GM18951 (cell line): Measurements from ENCODE around the gene TMEM63C.

ENCODE experiments used
- POLR2A ChIP-seq: IDR thresholded peaks from 4 replicates; pipeline ENCODE4 v1.6.1; 2011; ENCODE audit warnings: mild to moderate bottlenecking; ENCODE audit not compliant: insufficient read length, insufficient read depth; ENCODE audit errors: extremely low read depth
- in situ Hi-C: fragments of 300-500 bp; cut with MboI; formaldehyde crosslinking; loops from one replicate; pipeline ENCODE4 v1.12.0; 2022; ENCODE audit warnings: low sequenced_read_pairs, mixed read lengths, inconsistent platforms; ENCODE audit not compliant: unreplicated experiment

The TMEM63C gene

DNA sequence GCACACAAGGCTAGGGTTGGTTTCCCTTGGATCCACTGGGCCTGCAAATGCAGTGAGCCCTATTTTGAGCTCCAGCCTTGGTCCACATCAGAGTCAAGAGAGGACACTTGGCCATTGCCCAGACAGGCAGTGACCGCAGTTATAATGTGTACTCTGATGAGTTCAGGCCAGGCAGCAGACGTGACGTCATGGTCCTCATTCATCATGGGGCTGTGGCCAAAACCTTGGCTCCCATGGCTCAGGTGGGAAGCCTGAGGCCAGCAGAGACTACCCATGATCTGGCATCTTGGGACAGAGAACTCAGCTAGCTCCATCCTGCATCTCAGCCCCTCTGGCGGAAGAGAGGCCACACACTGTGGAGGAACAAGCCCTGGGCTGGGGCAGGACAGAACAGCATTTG, 16.4 kb downstream of the TMEM63C start:
- no peak for TF ChIP-seq POLR2A
- in situ Hi-C loops, result no loop called here

DNA sequence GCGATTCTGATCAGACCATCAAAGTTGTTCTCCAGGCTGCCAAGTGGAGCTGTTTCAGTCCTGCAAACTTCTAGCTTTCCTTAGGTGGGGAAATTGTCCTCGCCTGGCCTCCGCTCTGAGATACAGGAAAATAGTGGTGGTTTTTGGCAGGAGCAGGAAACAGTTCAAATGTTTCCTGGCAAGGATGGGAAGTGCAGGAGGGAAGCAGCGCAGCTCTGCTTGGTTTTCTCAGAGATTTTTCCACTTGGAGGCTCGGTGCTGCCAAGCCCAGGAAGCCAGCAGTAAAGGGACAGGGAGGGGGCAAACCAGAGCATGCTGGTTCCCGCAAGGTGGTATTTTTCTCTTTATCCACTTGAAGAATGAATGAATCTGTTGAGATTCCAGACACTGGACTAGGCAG, 17.0 kb downstream of the TMEM63C start:
- in situ Hi-C loops, result no loop called here
- no peak for TF ChIP-seq POLR2A

DNA sequence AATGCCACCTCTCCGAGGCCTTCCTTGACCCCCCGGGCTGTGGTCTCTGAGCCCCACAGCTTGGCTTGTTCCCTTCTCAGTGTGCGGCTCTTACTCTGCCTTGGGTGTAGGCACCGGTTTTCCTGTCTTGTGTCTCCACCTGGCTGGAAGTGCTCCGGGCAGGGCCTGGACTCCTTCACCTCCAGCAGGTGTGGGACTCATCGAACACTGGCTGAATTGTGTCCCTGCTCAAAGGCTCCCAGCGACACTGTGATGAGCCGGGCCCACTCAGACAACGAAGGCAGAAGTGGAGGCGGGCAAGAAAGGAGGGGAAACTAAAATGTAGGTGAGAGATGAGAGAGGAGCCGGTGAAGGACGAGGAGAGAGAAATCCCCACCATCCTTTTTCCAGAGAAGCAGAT, 18.0 kb downstream of the TMEM63C start:
- in situ Hi-C loops, result no loop called here
- no peak for TF ChIP-seq POLR2A

DNA sequence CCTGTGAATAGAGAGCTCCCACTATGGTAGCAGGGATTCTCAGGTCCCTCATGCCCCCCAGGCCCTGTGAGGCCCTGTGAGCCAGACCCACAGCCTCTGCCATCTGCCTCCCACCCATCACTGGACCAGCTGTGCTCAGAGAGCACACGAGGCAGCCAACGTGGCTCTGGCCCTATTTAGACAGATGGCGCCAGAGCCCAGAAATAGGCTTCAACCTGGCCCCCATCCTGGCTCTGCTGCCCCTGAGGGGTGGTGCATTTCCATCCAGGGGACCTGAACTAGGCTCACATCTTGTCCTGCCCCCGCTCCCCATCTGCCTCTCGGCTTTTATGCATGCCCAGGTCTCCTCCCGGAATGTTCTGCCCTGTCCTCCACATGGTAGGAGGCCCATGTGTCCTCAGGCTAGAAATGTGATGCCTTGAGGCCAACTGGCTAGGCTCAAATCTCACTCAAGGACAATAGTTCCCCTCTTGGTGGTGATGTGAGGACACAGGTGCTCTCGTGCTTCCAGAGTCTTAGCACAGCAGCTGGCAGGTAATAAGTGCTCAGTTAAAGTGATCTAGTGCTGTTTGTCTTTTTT, 18.9 kb downstream of the TMEM63C start:
- in situ Hi-C loops, result no loop called here

DNA sequence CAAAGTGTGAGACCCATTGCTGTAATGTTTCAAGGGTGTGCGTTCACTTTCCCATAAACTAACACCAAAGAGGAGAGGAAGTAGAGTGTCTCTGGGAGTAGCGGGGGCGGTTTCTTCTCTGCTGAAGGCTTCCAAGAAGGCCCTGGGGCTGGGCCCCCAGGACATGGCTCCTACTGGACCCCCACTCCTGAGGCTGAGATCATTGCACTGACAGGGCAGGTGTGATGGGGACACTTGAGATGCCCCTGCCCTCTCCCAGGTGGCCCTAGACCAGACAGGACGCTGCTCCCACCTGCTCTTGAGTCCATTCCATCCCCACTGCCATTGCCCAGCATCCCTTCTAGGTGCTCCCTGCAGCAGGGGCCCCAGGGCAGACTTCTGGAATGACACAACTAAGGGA, 20.1 kb downstream of the TMEM63C start:
- no peak for TF ChIP-seq POLR2A
- in situ Hi-C loops, result no loop called here

More for the DNA sequence above, 18.9 kb downstream of the TMEM63C start:
- no peak for TF ChIP-seq POLR2A

DNA sequence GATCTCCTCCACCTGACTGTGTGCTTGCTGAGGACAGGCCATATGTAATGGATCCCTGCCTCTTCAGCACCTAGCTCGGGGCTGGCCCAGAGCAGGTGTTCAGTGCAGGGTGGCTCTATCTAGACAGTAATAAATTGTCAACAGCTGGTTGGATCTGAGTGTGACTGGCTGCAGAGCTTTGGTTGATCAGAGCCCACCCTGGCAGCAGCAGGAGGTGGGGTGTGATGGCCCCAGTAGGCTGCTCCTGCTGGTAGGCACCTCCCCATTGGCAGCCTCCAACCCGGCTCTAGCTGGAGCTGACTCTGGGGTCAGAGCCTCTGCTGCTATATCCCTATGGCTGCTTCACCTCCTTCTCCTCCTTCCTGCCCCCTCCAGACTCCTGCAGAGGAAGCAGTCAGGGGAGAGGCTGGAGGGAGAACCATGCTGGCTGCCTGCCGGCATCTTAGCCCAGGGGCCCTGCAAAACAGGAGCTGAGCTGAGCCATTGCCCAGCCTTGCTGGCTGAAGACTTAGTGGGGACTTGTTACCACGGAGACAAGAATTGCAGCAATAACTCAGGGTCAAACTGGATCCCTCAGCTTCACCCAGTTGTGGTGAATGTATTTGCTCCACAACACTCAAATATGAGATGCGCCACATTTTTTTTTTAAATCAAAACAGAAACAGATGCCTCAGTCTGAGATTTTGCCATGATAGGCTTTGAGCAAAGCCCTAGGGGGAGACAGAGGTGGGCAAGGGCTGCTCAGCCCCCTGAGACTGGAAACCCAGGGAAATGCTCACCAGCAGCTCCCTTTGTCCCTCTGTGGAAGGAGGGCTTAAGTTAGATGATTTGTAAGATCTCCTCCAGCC, 22.2 kb downstream of the TMEM63C start:
- in situ Hi-C loops, result no loop called here
- no peak for TF ChIP-seq POLR2A

DNA sequence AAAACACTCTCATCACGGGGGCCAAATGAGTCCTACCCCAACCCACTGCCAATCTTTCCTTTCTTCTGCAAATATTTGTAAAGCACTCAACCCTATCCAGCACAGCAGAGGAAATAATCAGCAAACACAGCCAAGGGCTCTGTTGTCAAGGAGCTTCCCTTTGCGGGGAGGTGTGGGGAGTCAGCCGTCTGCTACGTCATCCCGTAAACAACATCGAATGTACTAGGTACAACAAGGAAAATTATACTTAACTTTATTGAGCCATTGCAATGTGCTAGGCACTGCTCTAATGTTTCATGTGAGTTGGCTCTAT, 22.8 kb downstream of the TMEM63C start:
- TF ChIP-seq POLR2A, result no peak
- in situ Hi-C loops, result no loop called here

DNA sequence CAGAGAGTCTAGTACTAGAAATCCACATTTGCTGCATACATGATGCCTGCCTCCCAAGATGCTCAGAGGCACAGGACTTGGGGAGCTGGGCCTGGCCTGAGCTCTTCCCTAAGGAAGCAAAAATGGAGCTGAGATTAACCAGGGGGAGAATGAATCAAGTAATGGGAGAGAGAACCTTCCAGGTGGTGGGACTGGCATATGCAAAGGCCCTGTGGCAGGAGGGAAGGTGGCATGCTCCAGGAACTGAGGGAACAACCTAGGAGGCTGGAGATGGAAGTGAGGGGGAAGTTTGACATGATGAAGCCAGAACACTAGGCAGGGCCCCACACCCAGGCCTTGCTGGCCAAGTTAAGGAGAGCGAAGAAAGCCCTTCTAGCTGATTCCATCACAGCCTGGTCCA, 23.3 kb downstream of the TMEM63C start:
- in situ Hi-C loops, result no loop called here

DNA sequence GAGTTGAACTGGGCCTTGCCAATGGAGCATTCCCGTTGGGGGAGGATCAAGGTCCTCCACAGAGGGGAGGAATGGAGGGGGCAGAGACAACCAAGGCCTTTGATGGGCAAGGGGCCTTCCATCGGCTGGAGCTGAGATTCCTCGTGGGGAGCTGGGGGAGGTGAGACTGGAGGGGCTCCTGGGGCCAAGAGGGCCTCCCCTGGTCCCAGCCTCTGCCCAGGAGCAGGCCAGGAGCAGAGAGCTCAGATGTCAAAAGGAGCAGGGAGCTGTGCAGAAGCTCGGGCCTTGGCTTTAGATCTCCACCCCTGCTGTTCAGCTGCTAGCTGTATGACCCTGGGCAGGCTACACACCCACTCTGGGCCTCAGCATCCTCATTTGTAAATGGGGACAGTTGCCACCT, 24.0 kb downstream of the TMEM63C start:
- TF ChIP-seq POLR2A, result no peak
- in situ Hi-C loops, result no loop called here

More for the DNA sequence above, 23.3 kb downstream of the TMEM63C start:
- no peak for TF ChIP-seq POLR2A

DNA sequence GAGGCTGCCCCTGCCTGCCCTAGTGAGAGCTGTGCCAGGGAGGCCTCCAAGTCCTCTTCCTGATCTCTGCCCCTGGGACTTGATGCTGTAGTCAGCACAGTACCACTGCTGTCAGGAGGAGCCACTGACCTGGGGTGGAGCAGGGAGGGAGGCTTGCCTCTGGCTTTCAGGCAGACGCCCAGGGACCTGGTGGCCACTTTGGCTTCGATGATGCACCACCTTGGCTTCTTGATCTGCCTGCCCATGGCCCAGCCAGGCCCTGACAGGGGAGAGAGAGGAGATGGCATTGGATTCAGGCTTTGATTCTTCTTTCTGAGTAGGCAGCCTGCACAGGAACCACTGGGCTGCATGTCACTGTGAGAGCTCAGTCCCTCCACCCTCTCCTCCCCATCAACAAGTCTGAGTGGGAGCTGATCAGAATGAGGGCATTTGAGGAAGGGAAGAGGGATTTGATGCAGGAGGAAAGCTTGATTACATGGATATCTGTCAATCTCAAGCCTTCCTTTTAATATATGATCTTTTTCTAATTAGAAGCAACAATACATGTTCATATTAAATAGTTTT, 24.7 kb downstream of the TMEM63C start:
- in situ Hi-C loops, result no loop called here

DNA sequence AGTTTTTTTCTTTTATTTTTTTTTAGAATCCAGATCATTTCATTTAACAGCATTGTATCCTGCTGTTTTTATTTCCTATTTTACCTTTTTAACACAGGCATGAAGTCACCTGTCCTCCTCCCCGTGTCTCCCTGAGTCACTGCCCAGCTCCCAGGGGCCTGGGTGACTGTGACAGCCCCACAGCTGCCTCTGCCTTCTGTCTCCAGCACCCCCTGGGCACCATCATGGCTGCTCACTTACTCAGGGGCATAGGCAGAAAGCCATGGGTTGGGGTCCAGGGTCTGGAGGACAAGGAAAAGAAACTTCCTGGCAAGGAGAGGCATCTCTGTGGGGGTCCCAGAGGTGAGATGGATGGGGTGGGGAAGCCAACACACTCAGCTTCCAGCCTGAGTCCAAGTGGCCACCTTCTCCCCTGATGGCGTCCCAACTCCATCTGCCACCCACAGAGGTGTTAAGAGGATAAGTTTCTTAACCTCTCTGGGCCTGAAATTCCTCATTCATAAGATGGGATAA, 25.3 kb downstream of the TMEM63C start:
- no peak for TF ChIP-seq POLR2A
- in situ Hi-C loops, result no loop called here

More for the DNA sequence above, 24.7 kb downstream of the TMEM63C start:
- no peak for TF ChIP-seq POLR2A

DNA sequence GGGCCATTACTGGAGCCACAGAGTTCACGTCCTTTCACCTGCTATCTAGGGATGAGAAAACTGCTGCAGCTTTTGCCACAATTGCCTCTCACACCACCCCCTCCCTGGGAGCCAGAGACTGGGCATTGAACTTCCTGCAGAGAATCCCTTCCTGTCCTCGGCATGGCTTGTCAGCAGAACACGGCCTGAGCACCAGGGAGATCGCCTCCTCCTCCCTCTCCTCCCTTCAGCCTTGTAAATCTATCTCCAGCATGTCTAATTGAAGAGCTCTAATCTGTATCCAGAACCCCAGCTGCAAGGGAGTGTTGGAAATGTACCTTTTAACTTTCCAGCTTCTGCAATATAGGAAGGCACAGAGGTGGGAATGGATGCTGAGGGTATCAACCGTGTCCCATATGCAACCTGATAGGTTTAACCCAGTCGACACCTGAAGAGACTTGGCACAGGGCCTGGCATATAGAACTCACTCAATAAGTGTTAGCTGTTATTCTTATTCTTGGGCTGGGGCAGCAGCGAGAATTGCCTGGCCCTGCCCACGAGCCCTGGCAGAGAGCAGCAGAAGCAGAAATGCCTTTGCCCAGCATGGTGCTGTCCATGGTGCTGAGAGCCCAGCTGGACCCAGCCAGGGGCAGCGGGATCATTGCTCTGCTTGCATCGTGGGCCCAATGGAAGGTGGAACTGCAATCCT, 26.8 kb downstream of the TMEM63C start:
- in situ Hi-C loops, result no loop called here
- TF ChIP-seq POLR2A, result no peak

DNA sequence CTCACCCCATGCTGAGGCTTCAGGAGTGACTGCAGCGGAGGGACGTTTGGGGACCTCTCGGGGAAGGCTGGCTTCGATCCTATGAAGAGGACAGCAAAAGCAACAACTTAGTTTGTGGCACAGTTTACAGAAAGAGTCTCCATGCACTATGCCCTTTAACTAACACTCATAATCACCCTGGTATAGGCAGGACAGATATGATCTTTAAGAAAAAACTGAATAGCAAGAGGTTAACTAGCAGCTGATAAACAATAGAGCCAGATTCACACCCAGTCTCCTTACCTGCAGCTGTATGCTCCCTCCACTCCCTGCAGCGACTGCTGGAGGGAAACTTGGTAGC, 27.4 kb downstream of the TMEM63C start:
- in situ Hi-C loops, result no loop called here
- TF ChIP-seq POLR2A, result no peak

DNA sequence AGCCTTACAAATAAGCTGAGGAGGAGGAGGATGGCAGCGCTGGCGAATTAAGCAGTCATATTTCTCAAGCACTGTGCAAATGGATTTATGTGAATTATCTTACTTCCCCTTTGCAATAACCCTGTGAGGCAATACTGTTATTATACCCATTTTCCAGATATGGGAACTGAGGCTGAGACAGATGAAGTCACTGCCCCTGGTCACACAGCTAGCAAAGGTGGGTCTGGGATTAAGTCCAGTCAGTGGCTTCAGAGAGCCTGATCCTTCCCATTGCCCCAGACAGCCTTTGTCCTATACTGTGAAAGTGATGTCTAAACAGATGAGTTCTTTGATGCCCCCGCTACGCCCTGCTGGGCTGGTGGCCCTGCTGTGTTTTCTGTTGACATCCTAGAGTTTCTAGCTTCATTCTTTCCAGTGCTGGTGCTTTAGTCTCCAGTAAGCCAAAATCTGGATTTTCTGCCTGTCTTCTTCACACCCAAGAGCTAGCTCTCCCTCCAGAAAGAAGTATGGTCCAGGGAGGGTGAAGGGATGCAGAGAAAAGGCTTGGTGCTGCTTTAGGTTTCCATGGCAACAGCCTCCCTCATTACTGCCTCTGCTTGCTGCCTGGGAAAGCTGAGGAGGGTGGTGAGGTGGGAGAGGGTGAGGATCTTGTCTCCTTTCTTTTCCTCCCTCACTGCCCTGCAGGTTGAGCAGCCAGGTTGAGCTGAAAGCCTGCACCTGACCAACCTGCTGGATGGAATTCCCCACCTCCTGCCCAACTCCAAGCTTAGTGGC, 30.7 kb downstream of the TMEM63C start:
- no peak for TF ChIP-seq POLR2A
- in situ Hi-C loops, result no loop called here
